AG10803 (cell line): ENCODE data around the gene PAPPA.

Experiments used
- DNase-seq: peaks from one replicate; pipeline ENCODE4 v3.0.0; 2010; ENCODE audit warnings: low read depth
- H3K4me3 ChIP-seq: 2 replicates; pipeline ENCODE4 v1.5.1; 2011; ENCODE audit warnings: mild to moderate bottlenecking, low read length, control low read depth
- TF ChIP-seq, protein P1 (sequence below): conservative IDR thresholded peaks from 2 replicates; pipeline ENCODE4 v1.5.1; 2011; ENCODE audit warnings: mild to moderate bottlenecking, low read length, control low read depth, inconsistent platforms

PAPPA gene

DNA sequence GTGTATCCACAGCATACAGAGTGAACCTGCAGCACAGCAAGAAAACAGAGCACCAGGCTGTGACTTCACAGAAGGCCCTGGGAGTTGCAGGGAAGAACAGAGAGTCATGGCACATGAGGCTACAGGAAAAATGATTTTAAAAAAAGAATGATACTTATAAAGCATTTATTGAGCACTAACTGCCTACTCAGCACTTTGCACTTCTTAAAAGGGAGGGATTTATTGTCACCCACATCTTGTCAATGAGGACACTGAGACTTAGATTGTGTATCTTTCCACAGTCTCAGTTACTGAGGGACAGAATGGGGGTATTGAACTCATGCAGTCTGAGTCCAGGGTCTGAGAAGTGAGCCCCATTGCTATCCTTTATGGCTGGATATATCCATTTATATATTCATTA lies 288.9 kb downstream of the PAPPA start:
- no peak for DNase-seq
- TF ChIP-seq, protein P1, sequence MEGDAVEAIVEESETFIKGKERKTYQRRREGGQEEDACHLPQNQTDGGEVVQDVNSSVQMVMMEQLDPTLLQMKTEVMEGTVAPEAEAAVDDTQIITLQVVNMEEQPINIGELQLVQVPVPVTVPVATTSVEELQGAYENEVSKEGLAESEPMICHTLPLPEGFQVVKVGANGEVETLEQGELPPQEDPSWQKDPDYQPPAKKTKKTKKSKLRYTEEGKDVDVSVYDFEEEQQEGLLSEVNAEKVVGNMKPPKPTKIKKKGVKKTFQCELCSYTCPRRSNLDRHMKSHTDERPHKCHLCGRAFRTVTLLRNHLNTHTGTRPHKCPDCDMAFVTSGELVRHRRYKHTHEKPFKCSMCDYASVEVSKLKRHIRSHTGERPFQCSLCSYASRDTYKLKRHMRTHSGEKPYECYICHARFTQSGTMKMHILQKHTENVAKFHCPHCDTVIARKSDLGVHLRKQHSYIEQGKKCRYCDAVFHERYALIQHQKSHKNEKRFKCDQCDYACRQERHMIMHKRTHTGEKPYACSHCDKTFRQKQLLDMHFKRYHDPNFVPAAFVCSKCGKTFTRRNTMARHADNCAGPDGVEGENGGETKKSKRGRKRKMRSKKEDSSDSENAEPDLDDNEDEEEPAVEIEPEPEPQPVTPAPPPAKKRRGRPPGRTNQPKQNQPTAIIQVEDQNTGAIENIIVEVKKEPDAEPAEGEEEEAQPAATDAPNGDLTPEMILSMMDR = no peak
- no peak overlapping the region for H3K4me3 ChIP-seq

DNA sequence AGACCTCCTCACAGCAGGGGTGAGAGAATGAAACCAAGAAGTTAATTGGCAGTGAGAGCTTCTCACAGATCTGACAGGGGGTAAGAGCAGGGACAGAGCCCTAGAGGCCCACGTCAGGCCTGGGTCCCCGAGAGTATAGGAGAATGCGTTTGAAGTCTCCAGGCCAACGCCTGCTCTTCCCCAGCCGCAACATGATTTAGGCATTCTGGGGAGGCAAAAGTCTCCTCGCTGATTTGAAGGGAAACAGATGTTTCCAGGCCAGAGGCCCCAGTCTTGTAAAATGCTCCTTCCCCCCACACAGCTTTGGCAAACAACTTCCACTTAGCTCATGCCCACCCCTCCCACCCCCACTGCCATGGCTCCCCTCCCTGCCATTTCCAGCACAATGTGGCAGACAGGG lies 294.3 kb downstream of the PAPPA start:
- TF ChIP-seq, protein P1 = no peak
- peak; percentile 40 for DNase-seq
- H3K4me3 ChIP-seq = no peak overlapping the region

DNA sequence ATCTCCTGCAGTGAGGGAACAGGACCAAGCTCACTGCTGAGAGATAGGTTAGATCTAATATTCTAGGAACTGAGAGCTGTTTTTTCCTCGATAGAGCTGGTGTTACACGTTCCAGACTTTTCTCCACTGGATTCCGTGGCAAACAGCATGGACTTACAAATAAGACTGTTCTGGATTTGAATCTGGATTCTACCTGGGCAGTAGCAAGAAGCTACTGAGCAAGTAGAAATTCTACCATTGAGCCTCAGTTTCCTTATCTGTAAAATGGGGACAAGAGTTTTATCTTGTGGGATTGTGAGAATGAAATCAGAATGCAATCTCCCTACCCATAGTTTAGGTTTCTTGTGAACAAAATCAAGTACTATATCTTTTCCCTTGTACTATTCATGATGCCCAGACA lies 294.8 kb downstream of the PAPPA start:
- TF ChIP-seq, protein P1 = no peak

DNA sequence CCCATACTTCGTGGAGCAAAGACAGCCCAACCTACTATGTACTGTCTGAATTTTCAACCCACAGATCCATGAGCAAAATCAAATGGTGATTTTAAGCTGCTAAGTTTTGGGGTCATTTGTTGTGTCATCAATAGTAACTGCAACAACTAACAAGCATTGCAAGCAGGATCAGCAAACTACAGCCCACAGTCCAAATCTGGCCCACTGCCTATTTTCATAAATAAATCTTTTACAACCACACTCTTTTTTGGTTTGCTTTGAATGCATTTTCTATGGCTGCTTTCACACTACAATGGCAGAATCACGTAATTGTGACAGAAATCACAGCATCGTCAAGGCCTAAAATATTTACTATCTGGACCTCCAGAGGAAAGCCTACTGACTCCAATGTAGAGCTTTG lies 296.4 kb downstream of the PAPPA start:
- DNase-seq = no peak
- TF ChIP-seq, protein P1 = no peak
- no peak overlapping the region for H3K4me3 ChIP-seq

More for the DNA sequence above, 294.8 kb downstream of the PAPPA start:
- DNase-seq = no peak
- H3K4me3 ChIP-seq = no peak overlapping the region

DNA sequence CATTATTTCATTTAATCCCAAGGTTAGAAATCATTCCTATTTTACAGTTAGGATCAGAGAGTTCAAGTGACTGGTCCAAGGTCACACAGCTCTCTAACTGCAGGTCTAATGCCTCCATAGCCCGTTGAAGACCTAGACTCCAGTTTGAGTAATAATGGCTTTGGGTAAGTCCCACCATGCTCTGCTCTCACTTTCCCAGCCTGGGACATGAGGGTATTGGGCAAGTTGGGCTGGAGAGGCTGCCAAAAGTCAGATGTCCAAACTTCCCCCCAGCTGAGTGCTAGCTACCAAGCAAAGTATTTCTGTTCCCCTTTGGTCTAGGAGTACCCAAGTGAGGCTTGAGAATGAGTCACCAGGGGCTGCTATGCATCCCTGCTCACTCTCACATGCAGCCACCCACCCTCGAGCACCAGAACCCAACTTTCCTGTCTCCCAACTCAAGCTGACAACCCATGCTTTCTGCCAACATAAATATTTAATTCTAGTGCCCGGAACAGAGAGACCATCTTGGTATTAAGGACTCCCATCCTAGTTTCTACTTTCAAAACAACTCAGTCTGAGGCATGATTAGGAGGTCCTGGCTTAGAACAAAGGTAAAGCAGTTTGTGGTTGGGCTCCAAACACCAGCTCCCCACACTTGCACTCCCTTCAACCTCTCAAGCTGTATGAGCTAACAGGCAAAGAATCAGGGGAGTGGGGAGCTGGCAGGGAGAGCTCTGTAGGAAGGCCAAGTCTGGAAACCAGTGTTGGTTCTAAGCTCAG lies 297.0 kb downstream of the PAPPA start:
- no peak overlapping the region for H3K4me3 ChIP-seq
- peak; percentile 55 for DNase-seq
- TF ChIP-seq, protein P1 = no peak

DNA sequence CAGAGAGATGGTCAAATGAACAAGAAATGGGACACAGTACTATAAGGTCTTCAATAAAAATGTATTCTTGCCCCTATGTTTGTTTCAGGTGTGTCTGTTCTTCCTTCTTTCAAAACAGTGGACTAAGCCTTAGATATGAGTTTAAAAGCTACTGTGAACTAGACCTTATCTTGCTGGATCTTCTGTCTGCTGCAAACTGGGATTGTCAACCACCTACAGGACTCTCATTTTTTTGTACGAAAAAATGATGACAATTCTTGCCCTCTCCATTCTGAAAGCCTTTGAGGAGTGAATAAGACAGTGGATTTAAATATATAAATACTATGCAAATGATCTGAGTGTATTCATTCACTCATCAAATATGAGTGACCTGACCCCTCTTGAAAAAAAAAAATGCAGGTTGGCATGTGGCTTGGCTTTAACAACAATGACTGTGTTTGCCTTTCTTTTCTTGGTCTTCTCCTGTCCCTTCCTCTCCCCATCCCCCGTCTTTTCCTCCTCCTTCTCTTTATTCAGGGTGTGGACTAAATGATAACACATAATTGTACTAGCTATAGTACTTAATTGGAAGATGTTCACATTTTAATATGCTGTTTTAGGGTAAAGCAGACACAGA lies 298.0 kb downstream of the PAPPA start:
- H3K4me3 ChIP-seq = no peak overlapping the region
- no peak for DNase-seq
- TF ChIP-seq, protein P1 = no peak
